H1 (cell line): ENCODE data around the gene RASGRP3. TPM values are rescaled to one million over a fixed set of nuclear protein-coding genes. Genes with fewer than 3 reads are reported as not detected.

ENCODE experiments used
- CTCF ChIA-PET: fragments of 300-600 bp; sonication (Branson Sonifier 250); formaldehyde crosslinking; loops from one replicate; lab custom pipeline; 2021; ENCODE audit not compliant: partially characterized antibody; lab: Charles Lee
- POLR2A ChIA-PET: fragments of 300-600 bp; sonication (Branson Sonifier 250); formaldehyde crosslinking; loops from one replicate; lab custom pipeline; 2021; ENCODE audit warnings: inconsistent platforms; ENCODE audit not compliant: partially characterized antibody; lab: Charles Lee
- DNase-seq, 2 experiments: peaks; one replicate each; pipeline versions ENCODE4 v3.0.0 to v3.0.0-alpha.2; 2010 to 2022; ENCODE audit warnings: low spot score in 2 of 2, low read depth in 1 of 2, mixed read lengths in 1 of 2
- FAIRE-seq: peaks from 2 replicates; lab custom pipeline; 2011; peaks lifted over from hg19 to GRCh38; lab: Jason Lieb, UNC
- H2AFZ ChIP-seq: 2 replicates; pipeline ENCODE4 v1.8.1; 2012; ENCODE audit warnings: low read length, inconsistent platforms
- H2AK5ac ChIP-seq: 2 replicates; pipeline ENCODE4 v1.6.1; 2013; ENCODE audit warnings: low read depth, low read length
- H2BK120ac ChIP-seq: replicated peaks from 2 replicates; pipeline ENCODE3; 2013; ENCODE audit warnings: low read depth, low read length, inconsistent platforms
- H2BK12ac ChIP-seq: 2 replicates; pipeline ENCODE4 v1.6.1; 2013; ENCODE audit warnings: low read depth, low read length
- H2BK15ac ChIP-seq: 2 replicates; pipeline ENCODE4 v1.6.1; 2013; ENCODE audit warnings: low read length
- H2BK20ac ChIP-seq: 2 replicates; pipeline ENCODE4 v1.6.1; 2013; ENCODE audit warnings: low read length
- H2BK5ac ChIP-seq: 2 replicates; pipeline ENCODE4 v1.6.1; 2013; ENCODE audit warnings: low read depth, low read length
- H3K14ac ChIP-seq: 2 replicates; pipeline ENCODE4 v1.6.1; 2013; ENCODE audit warnings: inconsistent platforms; ENCODE audit not compliant: insufficient read length
- H3K18ac ChIP-seq: 2 replicates; pipeline ENCODE4 v1.6.1; 2013; ENCODE audit warnings: low read length; ENCODE audit errors: extremely low read depth
- H3K23ac ChIP-seq: 2 replicates; pipeline ENCODE4 v1.6.1; 2013; ENCODE audit warnings: inconsistent platforms; ENCODE audit not compliant: insufficient read length
- H3K23me2 ChIP-seq: 2 replicates; pipeline ENCODE4 v1.6.1; 2013; ENCODE audit warnings: low read depth, low read length
- H3K27ac ChIP-seq: 2 replicates; pipeline ENCODE4 v1.6.1; 2011; ENCODE audit warnings: low read depth, low read length, inconsistent platforms
- H3K27me3 ChIP-seq, 4 experiments: replicated peaks in 1 of 4; 1 replicate in 1 of 4; 2 replicates in 3 of 4; pipeline versions ENCODE4 v1.6.1 to v1.8.1; 2011 to 2013; ENCODE audit warnings: low read length in 3 of 4, mild to moderate bottlenecking in 3 of 4, inconsistent platforms in 2 of 4, mixed read lengths in 2 of 4, moderate library complexity in 1 of 4; ENCODE audit not compliant: control insufficient read depth in 3 of 4, insufficient read depth in 3 of 4; ENCODE audit errors: extremely low read depth in 1 of 4
- H3K36me3 ChIP-seq, 4 experiments: 2 replicates each; pipeline versions ENCODE4 v1.6.1 to v1.8.1; 2011 to 2013; ENCODE audit warnings: mild to moderate bottlenecking in 4 of 4, low read length in 3 of 4, moderate library complexity in 2 of 4, control low read depth in 1 of 4, inconsistent platforms in 1 of 4; ENCODE audit not compliant: insufficient read depth in 4 of 4, control insufficient read depth in 2 of 4
- H3K4ac ChIP-seq: replicated peaks from 2 replicates; pipeline ENCODE3; 2013; ENCODE audit warnings: low read length, low read depth, mixed read lengths, inconsistent platforms; ENCODE audit not compliant: insufficient read length
- H3K4me1 ChIP-seq, 4 experiments: replicated peaks in 1 of 4; 1 replicate in 1 of 4; 2 replicates in 3 of 4; pipeline versions ENCODE4 v1.6.1 to v1.8.1; 2011 to 2013; ENCODE audit warnings: low read length in 3 of 4, inconsistent platforms in 2 of 4, mixed read lengths in 1 of 4; ENCODE audit not compliant: insufficient read depth in 4 of 4, control insufficient read depth in 3 of 4
- H3K4me2 ChIP-seq, 2 experiments: 2 replicates each; pipeline versions ENCODE4 v1.6.1 to v1.8.1; 2011 to 2013; ENCODE audit warnings: low read depth in 2 of 2, low read length in 2 of 2, control low read depth in 1 of 2, inconsistent platforms in 1 of 2, mild to moderate bottlenecking in 1 of 2; ENCODE audit not compliant: insufficient read depth in 1 of 2
- H3K4me3 ChIP-seq, 4 experiments: fragments of 200-600, 300-600 bp in 1 of 4; sonication (generic), shearing (Covaris generic), sonication (Bioruptor Twin) in 1 of 4; 2 replicates each; pipeline versions ENCODE4 v1.5.1 to v1.8.1; 2011 to 2016; ENCODE audit warnings: low read length in 4 of 4, low read depth in 3 of 4, control low read depth in 2 of 4, inconsistent platforms in 2 of 4, mild to moderate bottlenecking in 2 of 4, mixed read lengths in 1 of 4, moderate library complexity in 1 of 4; ENCODE audit not compliant: insufficient read depth in 2 of 4; ENCODE audit errors: extremely low read depth in 1 of 4
- H3K56ac ChIP-seq: replicated peaks from 2 replicates; pipeline ENCODE3; 2013; ENCODE audit warnings: low read depth, mild to moderate bottlenecking, mixed read lengths, low read length, inconsistent platforms; ENCODE audit not compliant: insufficient read length
- H3K79me1 ChIP-seq: 2 replicates; pipeline ENCODE4 v1.6.1; 2013; ENCODE audit warnings: low read depth, low read length, control low read depth
- H3K79me2 ChIP-seq, 2 experiments: 2 replicates each; pipeline versions ENCODE4 v1.6.1 to v1.8.1; 2012 to 2013; ENCODE audit warnings: low read length in 2 of 2, mild to moderate bottlenecking in 2 of 2, inconsistent platforms in 1 of 2; ENCODE audit not compliant: insufficient read depth in 2 of 2, control insufficient read depth in 1 of 2
- H3K9ac ChIP-seq, 4 experiments: replicated peaks in 1 of 4; 1 replicate in 1 of 4; 2 replicates in 3 of 4; pipeline versions ENCODE4 v1.6.1 to v1.8.1; 2011 to 2013; ENCODE audit warnings: low read depth in 3 of 4, low read length in 3 of 4, control low read depth in 2 of 4, mild to moderate bottlenecking in 2 of 4, moderate library complexity in 2 of 4, inconsistent platforms in 1 of 4; ENCODE audit errors: extremely low read depth in 1 of 4
- H3K9me3 ChIP-seq, 2 experiments: 2 replicates each; pipeline versions ENCODE4 v1.6.1 to v1.8.1; 2012 to 2013; ENCODE audit warnings: mild to moderate bottlenecking in 2 of 2, moderate library complexity in 2 of 2, control low read depth in 1 of 2, inconsistent platforms in 1 of 2, low read depth in 1 of 2, low read length in 1 of 2, mixed read lengths in 1 of 2; ENCODE audit not compliant: insufficient read depth in 2 of 2
- H4K20me1 ChIP-seq, 2 experiments: replicated peaks in 1 of 2; 2 replicates each; pipeline versions ENCODE3 to v1.8.1; 2011 to 2013; ENCODE audit warnings: inconsistent platforms in 2 of 2, low read length in 2 of 2, mild to moderate bottlenecking in 1 of 2; ENCODE audit not compliant: insufficient read depth in 2 of 2, control insufficient read depth in 1 of 2
- H4K5ac ChIP-seq: 2 replicates; pipeline ENCODE4 v1.6.1; 2013; ENCODE audit warnings: low read length, low read depth, mixed read lengths, inconsistent platforms; ENCODE audit not compliant: insufficient read length
- H4K8ac ChIP-seq: 2 replicates; pipeline ENCODE4 v1.8.0; 2013; ENCODE audit warnings: mild to moderate bottlenecking, moderate library complexity, low read length, inconsistent platforms; ENCODE audit not compliant: insufficient read depth; ENCODE audit errors: extremely low read depth
- H4K91ac ChIP-seq: replicated peaks from 2 replicates; pipeline ENCODE3; 2013; ENCODE audit warnings: low read length, mixed read lengths, inconsistent platforms; ENCODE audit not compliant: insufficient read length
- CTBP2 ChIP-seq: IDR thresholded peaks from 2 replicates; pipeline ENCODE4 v1.7.0; 2011; ENCODE audit warnings: borderline replicate concordance, mild to moderate bottlenecking, moderate library complexity, mixed read lengths, low read length; ENCODE audit not compliant: insufficient read depth, insufficient read length
- POLR2A ChIP-seq, 2 experiments: IDR thresholded peaks; 1 replicate in 1 of 2; 2 replicates in 1 of 2; pipeline ENCODE4 v1.6.1; 2011; ENCODE audit warnings: low read depth in 2 of 2, low read length in 2 of 2, mild to moderate bottlenecking in 2 of 2; ENCODE audit errors: control extremely low read depth in 1 of 2
- RAD21 ChIP-seq, 2 experiments: IDR thresholded peaks in 1 of 2; conservative IDR thresholded peaks in 1 of 2; 2 replicates each; pipeline ENCODE4 v1.6.1; 2011; ENCODE audit warnings: low read depth in 2 of 2, low read length in 2 of 2, improper control_type of control experiment in 1 of 2, inconsistent platforms in 1 of 2, mild to moderate bottlenecking in 1 of 2, moderate library complexity in 1 of 2
- RNF2 ChIP-seq: fragments of 200-900, 300-1000 bp; sonication (generic); IDR thresholded peaks from 2 replicates; pipeline ENCODE4 v1.7.1; 2016; ENCODE audit warnings: borderline replicate concordance, low read depth, mild to moderate bottlenecking, antibody characterized with exemption, low read length; ENCODE audit not compliant: poor library complexity, severe bottlenecking; ENCODE audit errors: missing control alignments
- WGBS, 2 experiments: shearing (Covaris generic) in 1 of 2; methylation state at CpG; one replicate each; pipeline versions ENCODE4 v1.1.6 to v1.1.7; 2013 to 2015; ENCODE audit warnings: low lambda C conversion rate in 2 of 2, mixed read lengths in 2 of 2, inconsistent platforms in 1 of 2, low coverage in 1 of 2, missing lambda C conversion rate in 1 of 2; ENCODE audit not compliant: insufficient replicate concordance in 2 of 2, insufficient coverage in 1 of 2, insufficient read length in 1 of 2; ENCODE audit errors: extremely low coverage in 1 of 2, missing lambda C conversion rate in 1 of 2; 5-methylcytosine and 5-hydroxymethylcytosine counted together
- polyA plus RNA-seq, 7 experiments: library from polyadenylated mRNA; depleted of rRNA in 3 of 7; stranded (reverse) in 5 of 7; unstranded in 2 of 7; fragments of >200 nt in 5 of 7; fragments of 200-250 nt in 2 of 7; gene quantifications; 1 replicate in 5 of 7; 2 replicates in 1 of 7; 4 replicates in 1 of 7; pipeline versions ENCODE4 v1.2.1 to v1.2.3, GENCODE V29; 2011 to 2013; ENCODE audit warnings: missing spikeins in 2 of 7, mixed read lengths in 2 of 7
- total RNA-seq: library from RNA; stranded (reverse); fragmentation: NEBNext Ultra II Directional; extraction: Animal tissue kit (Norgen Biotek cat#: 25700); gene quantifications from 2 replicates; pipeline ENCODE4 v1.2.1, GENCODE V29; 2021

Gene RASGRP3
- total and polyA plus RNA-seq, 2 of the 8 experiments (the other 6 are each of a cell fraction or from before 2014, with no cell fraction given): 0.06 TPM; not detected in 1

DNA sequence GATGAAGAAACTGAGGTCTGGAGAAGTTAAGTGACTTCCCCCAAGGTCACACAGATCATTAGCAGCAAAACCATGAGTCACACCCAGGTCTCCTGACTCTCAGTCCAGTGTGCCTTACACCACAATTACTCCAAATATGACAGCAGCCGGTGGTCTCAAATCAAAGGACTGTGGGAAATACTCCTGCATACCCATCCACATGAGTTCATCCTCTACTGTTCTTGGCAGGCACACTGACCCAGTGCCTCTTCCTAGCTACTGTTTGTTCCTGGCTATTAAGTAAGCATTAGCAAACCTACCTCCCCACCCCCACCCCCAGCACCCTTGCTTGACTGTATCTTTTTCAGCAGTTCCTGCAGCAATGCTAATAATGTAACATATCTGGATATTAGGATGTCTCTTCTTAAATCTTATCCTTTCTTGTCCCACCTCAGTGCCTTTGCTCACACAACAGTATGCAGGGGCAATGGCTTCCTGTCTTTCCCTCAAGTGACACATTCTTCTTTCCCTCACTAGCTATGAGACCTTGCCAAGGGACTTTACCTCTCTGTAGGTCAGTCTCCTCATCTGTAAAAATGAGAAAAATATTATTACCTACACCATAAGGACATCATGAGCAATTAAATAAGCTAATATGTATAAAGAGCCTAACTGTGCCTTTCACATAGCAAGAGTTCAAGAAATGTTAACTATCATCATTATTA lies 76.5 kb downstream of the RASGRP3 start:
- TF ChIP-seq POLR2A (IDR thresholded peaks at IDR 0.05; ENCODE audit: control extremely low read depth in 1 of 2, low read depth in 2 of 2, low read length in 2 of 2): no peak
- no peak for TF ChIP-seq CTBP2
- no peak for TF ChIP-seq RAD21 (IDR thresholded peaks at IDR 0.05 in 1 of 2, conservative IDR thresholded peaks at IDR 0.05 in 1 of 2; ENCODE audit: low read depth in 2 of 2, low read length in 2 of 2)
- no peak for TF ChIP-seq RNF2
- H4K91ac ChIP-seq: no peak overlapping the region
- H3K23ac ChIP-seq: no peak overlapping the region
- no peak overlapping the region for H2BK120ac ChIP-seq
- H3K9ac ChIP-seq: no peak overlapping the region
- H3K4ac ChIP-seq: no peak overlapping the region
- CTCF ChIA-PET: interaction anchor here (1.1 to 2.0 kb wide), 2 partner anchors 10 to 173 kb away, joined by 3 to 5 read pairs; no protein-coding TSS in a partner anchor
- H3K56ac ChIP-seq: no peak overlapping the region
- no peak overlapping the region for H2AK5ac ChIP-seq
- no peak overlapping the region for H2BK5ac ChIP-seq
- no peak overlapping the region for H3K4me2 ChIP-seq
- FAIRE-seq (no peak), DNase-seq (no peak)
- no peaks in the 10 kb centered on the region for H4K20me1 ChIP-seq
- H4K5ac ChIP-seq: no peak overlapping the region
- H3K9me3 ChIP-seq: no peaks in the 10 kb centered on the region
- H2AFZ ChIP-seq: no peak overlapping the region
- no peaks in the 10 kb centered on the region for H3K79me1 ChIP-seq
- no peak overlapping the region for H4K8ac ChIP-seq
- H3K4me1 ChIP-seq: peaks cover 0 to 6% (median 0%) of the 10 kb centered on the region in 4 experiments; a peak in 1 of 7 replicates
- no peak overlapping the region for H2BK20ac ChIP-seq
- no peak overlapping the region for H3K18ac ChIP-seq
- H3K14ac ChIP-seq: no peak overlapping the region
- POLR2A ChIA-PET: no interaction called here
- no peak overlapping the region for H3K27ac ChIP-seq
- H3K23me2 ChIP-seq: no peaks in the 10 kb centered on the region; the same call in 1 of the 2 replicates
- H2BK15ac ChIP-seq: no peak overlapping the region
- H3K36me3 ChIP-seq: no peaks in the 10 kb centered on the region
- H2BK12ac ChIP-seq: no peak overlapping the region
- H3K79me2 ChIP-seq: no peaks in the 10 kb centered on the region
- H3K27me3 ChIP-seq: no peaks in the 10 kb centered on the region
- WGBS, 2 experiments: 100% methylated on average over 1 of the region's 1 CpG; no CpG with 5 or more reads in 1 of the 2 experiments
- H3K4me3 ChIP-seq: no peak overlapping the region
